ENCODE results near the gene PITPNM3. TPM values are rescaled to one million over a fixed set of nuclear protein-coding genes. Genes with fewer than 3 reads are reported as not detected.

PITPNM3 gene
- total and polyA plus RNA-seq, 4 experiments from 2014 or later: 0.05 to 0.50 (median 0.29) TPM; not detected in 1

DNA sequence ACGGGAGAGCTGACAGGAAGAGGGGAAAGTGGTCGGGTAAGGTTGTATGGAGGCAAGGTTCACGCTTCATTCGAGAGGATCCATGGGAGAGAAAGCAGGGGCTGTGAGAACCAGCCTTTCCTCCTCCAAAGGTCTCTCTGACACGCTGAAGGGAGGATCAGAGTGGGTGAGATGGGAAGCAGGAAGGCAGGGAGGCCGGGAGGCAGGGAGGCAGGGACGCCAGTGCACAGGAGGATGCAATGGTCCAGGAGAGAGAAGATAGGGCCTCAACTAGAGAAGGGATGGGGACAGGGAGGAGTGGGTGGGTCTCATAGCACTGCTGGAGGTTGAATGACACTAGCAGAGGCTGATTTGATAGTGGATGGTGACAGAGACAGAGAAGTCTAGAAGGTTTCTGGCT is 58.0 kb downstream of the PITPNM3 start:
- H3K27ac Mint-ChIP-seq: no peak overlapping the region
- Histone ChIP-seq H3K9me3 (ENCODE audit: control insufficient read depth in 1 of 2, low read length in 2 of 2) (no peaks in the 10 kb centered on the region), H3K36me3 (ENCODE audit: insufficient read depth, low read length) (no peaks in the 10 kb centered on the region), H3K4me1 (ENCODE audit: insufficient read depth, low read length) (peaks cover 13% of the 10 kb centered on the region), H3K27me3 (ENCODE audit: insufficient read depth, low read length) (no peaks in the 10 kb centered on the region), H3K27ac (ENCODE audit: low read depth, low read length) (no peak overlapping the region), H3K4me3 (ENCODE audit: low read length in 2 of 2) (no peak overlapping the region)
- peaks cover 0 to 4% of the 10 kb centered on the region in 2 donors for H3K27me3 Mint-ChIP-seq
- no peaks in the 10 kb centered on the region for H3K36me3 Mint-ChIP-seq
- intact Hi-C loops (cut with micrococcal nuclease): no loop called here
- ChIA-PET CTCF (ENCODE audit: partially characterized antibody) (no interaction called here), POLR2A (ENCODE audit: partially characterized antibody) (no interaction called here)
- H3K4me3 Mint-ChIP-seq: no peak overlapping the region
- no peaks in the 10 kb centered on the region for H3K9me3 Mint-ChIP-seq
- DNase-seq: no peak
- peaks cover 9 to 19% (median 16%) of the 10 kb centered on the region in 4 donors for H3K4me1 Mint-ChIP-seq

DNA sequence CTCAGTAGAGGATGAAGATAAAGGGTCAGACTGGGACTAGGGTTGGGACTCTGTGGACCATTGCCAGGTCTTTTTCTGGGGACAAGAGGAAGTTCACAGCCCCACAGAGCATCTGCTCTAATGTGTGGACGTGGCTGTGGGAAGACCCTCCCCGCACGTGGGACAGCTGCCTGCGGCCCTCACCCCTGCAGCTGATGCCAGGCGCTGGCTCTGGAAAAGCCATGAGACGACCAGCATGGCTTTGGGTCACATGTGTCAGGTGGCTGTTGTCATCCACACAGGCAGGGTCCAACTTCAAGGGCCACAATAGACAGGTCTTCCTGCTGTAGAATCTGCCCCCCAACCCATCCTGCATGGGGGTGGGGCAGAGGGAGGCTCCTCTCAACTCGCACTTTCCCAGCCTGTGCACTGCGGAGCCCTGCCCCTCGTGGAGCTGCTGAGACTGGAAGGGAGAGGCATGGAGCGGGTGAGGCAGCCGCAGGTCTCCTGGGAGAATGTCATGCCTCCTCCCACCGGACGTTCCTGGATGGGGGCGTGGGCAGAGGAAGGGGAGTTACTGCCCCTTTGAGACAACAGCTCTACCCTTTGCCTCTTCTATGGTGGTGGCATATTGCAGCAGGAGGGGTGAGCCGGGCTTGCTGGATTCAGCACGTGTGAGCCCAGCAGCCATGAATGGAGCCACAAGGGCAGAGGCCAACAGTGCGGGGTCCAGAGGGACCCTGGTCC is 58.7 kb downstream of the PITPNM3 start:
- Mint-ChIP-seq H3K4me3 (no peak overlapping the region), H3K27ac (no peak overlapping the region), H3K4me1 (peaks cover 9 to 19% (median 16%) of the 10 kb centered on the region in 4 donors), H3K36me3 (no peaks in the 10 kb centered on the region), H3K9me3 (no peaks in the 10 kb centered on the region), H3K27me3 (peaks cover 0 to 4% of the 10 kb centered on the region in 2 donors)
- no peak for DNase-seq
- no peaks in the 10 kb centered on the region for H3K9me3 ChIP-seq (ENCODE audit: control insufficient read depth in 1 of 2, low read length in 2 of 2)
- H3K27ac ChIP-seq (ENCODE audit: low read depth, low read length): no peak overlapping the region
- H3K36me3 ChIP-seq (ENCODE audit: insufficient read depth, low read length): no peaks in the 10 kb centered on the region
- H3K4me1 ChIP-seq (ENCODE audit: insufficient read depth, low read length): peaks cover 13% of the 10 kb centered on the region
- H3K4me3 ChIP-seq (ENCODE audit: low read length in 2 of 2): no peak overlapping the region
- POLR2A ChIA-PET (ENCODE audit: partially characterized antibody): no interaction called here
- H3K27me3 ChIP-seq (ENCODE audit: insufficient read depth, low read length): no peaks in the 10 kb centered on the region
- CTCF ChIA-PET (ENCODE audit: partially characterized antibody): interaction anchor here (0.5 kb wide), 1 partner anchor 25 kb away, joined by 3 read pairs; no protein-coding TSS in a partner anchor
- intact Hi-C loops (cut with micrococcal nuclease): no loop called here

GRCh38 chr17:6496640-6497441 is 59.5 kb downstream of the PITPNM3 start:
- ChIA-PET CTCF (ENCODE audit: partially characterized antibody) (interaction anchor here (0.5 kb wide), 1 partner anchor 24 kb away, joined by 3 read pairs; no protein-coding TSS in a partner anchor), POLR2A (ENCODE audit: partially characterized antibody) (no interaction called here)
- DNase-seq: no peak
- Histone ChIP-seq H3K4me3 (ENCODE audit: low read length in 2 of 2) (no peak overlapping the region), H3K4me1 (ENCODE audit: insufficient read depth, low read length) (peaks cover 13% of the 10 kb centered on the region), H3K36me3 (ENCODE audit: insufficient read depth, low read length) (no peaks in the 10 kb centered on the region), H3K27ac (ENCODE audit: low read depth, low read length) (no peak overlapping the region), H3K9me3 (ENCODE audit: control insufficient read depth in 1 of 2, low read length in 2 of 2) (no peaks in the 10 kb centered on the region), H3K27me3 (ENCODE audit: insufficient read depth, low read length) (no peaks in the 10 kb centered on the region)
- no peaks in the 10 kb centered on the region for H3K36me3 Mint-ChIP-seq
- peaks cover 0 to 4% of the 10 kb centered on the region in 2 donors for H3K27me3 Mint-ChIP-seq
- peak overlapping the region in 6 of 8 donors; percentile 7 to 75 (median 63) for H3K4me3 Mint-ChIP-seq
- H3K27ac Mint-ChIP-seq: no peak overlapping the region
- intact Hi-C loops (cut with micrococcal nuclease): no loop called here
- H3K9me3 Mint-ChIP-seq: no peaks in the 10 kb centered on the region
- peaks cover 9 to 19% (median 16%) of the 10 kb centered on the region in 4 donors for H3K4me1 Mint-ChIP-seq

DNA sequence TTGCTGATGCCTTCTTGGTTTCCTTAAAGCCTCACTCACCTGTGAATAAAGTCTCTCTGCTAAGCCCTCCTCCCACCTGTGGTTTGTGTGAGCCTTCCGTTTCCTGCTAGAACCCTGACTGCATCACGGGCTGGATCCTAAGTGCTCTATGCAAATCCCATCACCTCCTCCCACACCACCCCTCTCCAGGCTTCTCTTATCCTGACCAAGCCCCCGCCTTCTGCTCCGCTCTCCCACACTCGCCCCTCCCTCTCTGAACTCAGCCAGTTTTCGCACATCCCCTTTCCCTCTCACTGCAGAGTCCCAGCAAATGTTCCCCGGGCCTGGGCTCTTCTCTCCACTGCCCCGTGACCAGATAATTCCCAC is 60.3 kb downstream of the PITPNM3 start:
- Histone ChIP-seq H3K27me3 (ENCODE audit: insufficient read depth, low read length) (no peaks in the 10 kb centered on the region), H3K9me3 (ENCODE audit: control insufficient read depth in 1 of 2, low read length in 2 of 2) (no peaks in the 10 kb centered on the region), H3K4me1 (ENCODE audit: insufficient read depth, low read length) (peaks cover 13% of the 10 kb centered on the region), H3K36me3 (ENCODE audit: insufficient read depth, low read length) (no peaks in the 10 kb centered on the region), H3K4me3 (ENCODE audit: low read length in 2 of 2) (no peak overlapping the region), H3K27ac (ENCODE audit: low read depth, low read length) (no peak overlapping the region)
- peak overlapping the region in 4 of 7 donors; percentile 2 to 78 (median 33) for H3K27ac Mint-ChIP-seq
- H3K9me3 Mint-ChIP-seq: no peaks in the 10 kb centered on the region
- intact Hi-C loops (cut with micrococcal nuclease): no loop called here
- H3K4me3 Mint-ChIP-seq: peak overlapping the region in 7 of 8 donors; percentile 7 to 75 (median 63)
- H3K27me3 Mint-ChIP-seq: peaks cover 0 to 4% of the 10 kb centered on the region in 2 donors
- no peak for DNase-seq
- ChIA-PET CTCF (ENCODE audit: partially characterized antibody) (no interaction called here), POLR2A (ENCODE audit: partially characterized antibody) (no interaction called here)
- H3K36me3 Mint-ChIP-seq: no peaks in the 10 kb centered on the region
- H3K4me1 Mint-ChIP-seq: peaks cover 9 to 19% (median 16%) of the 10 kb centered on the region in 4 donors

DNA sequence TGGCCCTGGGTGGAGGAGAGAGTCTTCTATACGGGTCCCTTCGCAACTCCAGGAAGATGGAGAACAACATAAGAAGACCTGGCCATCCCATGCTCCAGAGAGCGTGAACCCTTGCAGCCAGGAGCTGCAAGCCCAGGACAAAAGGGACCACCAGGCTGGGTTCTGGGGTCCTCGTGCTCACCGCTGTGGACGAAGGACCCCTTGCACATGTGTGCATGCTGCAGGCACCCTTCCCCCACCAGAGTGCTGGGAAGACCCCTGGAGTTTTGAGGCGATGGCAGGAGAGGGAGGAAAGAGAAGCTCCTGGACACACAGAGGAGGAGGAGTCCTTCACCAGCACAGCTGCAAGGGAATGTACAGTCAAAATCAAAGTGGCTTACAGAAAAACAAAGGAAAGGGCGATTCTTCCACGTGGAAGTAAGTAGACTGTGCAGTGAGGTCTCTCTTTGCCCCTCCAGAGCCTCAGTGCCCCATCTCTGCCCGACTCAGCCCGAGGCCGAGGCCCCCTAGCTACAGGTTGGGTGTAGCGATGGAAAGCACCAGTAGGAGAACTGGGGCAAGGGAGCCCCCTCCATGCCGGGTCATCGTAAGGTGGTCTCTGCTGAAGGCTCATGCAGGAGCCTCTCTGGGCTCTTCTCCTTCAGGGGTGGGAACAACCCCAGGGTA is 60.8 kb downstream of the PITPNM3 start:
- Histone ChIP-seq H3K36me3 (ENCODE audit: insufficient read depth, low read length) (no peaks in the 10 kb centered on the region), H3K27ac (ENCODE audit: low read depth, low read length) (no peak overlapping the region), H3K9me3 (ENCODE audit: control insufficient read depth in 1 of 2, low read length in 2 of 2) (no peaks in the 10 kb centered on the region), H3K4me1 (ENCODE audit: insufficient read depth, low read length) (peaks cover 13% of the 10 kb centered on the region), H3K4me3 (ENCODE audit: low read length in 2 of 2) (no peak overlapping the region), H3K27me3 (ENCODE audit: insufficient read depth, low read length) (no peaks in the 10 kb centered on the region)
- intact Hi-C loops (cut with micrococcal nuclease): no loop called here
- CTCF ChIA-PET (ENCODE audit: partially characterized antibody): no interaction called here
- H3K4me1 Mint-ChIP-seq: peaks cover 9 to 19% (median 16%) of the 10 kb centered on the region in 4 donors
- no peaks in the 10 kb centered on the region for H3K36me3 Mint-ChIP-seq
- H3K27ac Mint-ChIP-seq: peak overlapping the region in 1 of 7 donors; percentile 31
- H3K9me3 Mint-ChIP-seq: no peaks in the 10 kb centered on the region
- peaks cover 0 to 4% of the 10 kb centered on the region in 2 donors for H3K27me3 Mint-ChIP-seq
- H3K4me3 Mint-ChIP-seq: peak overlapping the region in 7 of 8 donors; percentile 23 to 75 (median 58)
- POLR2A ChIA-PET (ENCODE audit: partially characterized antibody): no interaction called here
- DNase-seq: no peak

DNA sequence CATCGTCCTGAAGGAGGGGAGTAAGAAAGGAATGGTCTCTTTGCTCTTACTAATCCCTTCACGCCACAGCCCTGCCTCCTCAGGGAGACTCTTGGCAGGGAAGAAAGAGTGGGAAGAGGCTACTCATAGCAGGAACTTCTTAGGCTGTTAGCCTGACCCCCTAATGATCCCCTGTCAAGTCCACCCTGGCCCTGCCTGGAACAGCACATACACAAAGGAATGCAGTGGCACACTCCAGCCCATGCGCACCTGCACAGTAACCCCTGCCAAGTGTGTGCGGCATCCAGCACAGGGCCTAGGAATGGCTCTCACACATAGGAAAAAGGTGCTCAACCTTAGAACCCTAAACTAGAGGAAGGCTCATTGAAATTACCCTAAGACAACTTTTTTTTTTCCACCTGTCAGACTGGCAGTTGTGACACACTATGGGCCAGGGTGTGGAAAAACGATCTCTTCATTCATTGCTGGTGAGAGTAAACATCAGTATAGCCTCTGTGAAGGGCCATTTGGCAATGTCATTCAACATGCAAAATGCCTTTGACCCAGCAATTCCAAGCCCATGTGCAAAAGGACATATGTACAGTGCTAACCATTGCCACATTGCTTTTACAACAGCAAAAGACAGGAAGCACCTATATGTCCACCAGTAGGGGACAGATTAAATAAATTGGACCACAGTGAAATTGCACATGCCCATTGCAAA is 62.0 kb downstream of the PITPNM3 start:
- Histone ChIP-seq H3K4me1 (ENCODE audit: insufficient read depth, low read length) (peaks cover 13% of the 10 kb centered on the region), H3K27me3 (ENCODE audit: insufficient read depth, low read length) (no peaks in the 10 kb centered on the region), H3K36me3 (ENCODE audit: insufficient read depth, low read length) (no peaks in the 10 kb centered on the region), H3K27ac (ENCODE audit: low read depth, low read length) (no peak overlapping the region), H3K9me3 (ENCODE audit: control insufficient read depth in 1 of 2, low read length in 2 of 2) (no peaks in the 10 kb centered on the region), H3K4me3 (ENCODE audit: low read length in 2 of 2) (no peak overlapping the region)
- Mint-ChIP-seq H3K4me1 (peaks cover 9 to 19% (median 16%) of the 10 kb centered on the region in 4 donors), H3K36me3 (no peaks in the 10 kb centered on the region), H3K9me3 (no peaks in the 10 kb centered on the region), H3K27ac (no peak overlapping the region), H3K27me3 (peaks cover 0 to 6% of the 10 kb centered on the region in 2 donors), H3K4me3 (no peak overlapping the region)
- intact Hi-C loops (cut with micrococcal nuclease): no loop called here
- ChIA-PET POLR2A (ENCODE audit: partially characterized antibody) (no interaction called here), CTCF (ENCODE audit: partially characterized antibody) (no interaction called here)
- no peak for DNase-seq
